ENCODE results near the gene NUP88. TPM values are rescaled to one million over a fixed set of nuclear protein-coding genes. Genes with fewer than 3 reads are reported as not detected.

NUP88 gene
- polyA plus RNA-seq (2013, experiment 1 of 2): 126 TPM
- 124 TPM for polyA plus RNA-seq (2013, experiment 2 of 2)

- Histone ChIP-seq H4K5ac (ENCODE audit: low read length) (no peak within 1 kb of the TSS), H4K8ac (ENCODE audit: low read depth, low read length) (no peak within 1 kb of the TSS), H2AK5ac (ENCODE audit: low read length) (no peak within 1 kb of the TSS), H3K4me1 (ENCODE audit: control insufficient read depth, low read depth, low read length) (no peaks in the 10 kb centered on the region), H3K23ac (ENCODE audit: low read length) (peak within 1 kb of the TSS; percentile 91), H3K36me3 (ENCODE audit: control insufficient read depth, insufficient read depth, low read length) (peaks cover 2% of the 10 kb centered on the region), H3K4me2 (ENCODE audit: low read length) (peak within 1 kb of the TSS; percentile 97), H2BK15ac (replicated peaks; ENCODE audit: low read depth) (no peak within 1 kb of the TSS), H3K4ac (ENCODE audit: low read depth, low read length) (peak within 1 kb of the TSS; percentile 78), H3K4me3 (ENCODE audit: low read length) (peak within 1 kb of the TSS; percentile 96), H3K9ac (ENCODE audit: low read length) (peak within 1 kb of the TSS; percentile 95), H2BK120ac (ENCODE audit: low read depth, low read length) (no peak within 1 kb of the TSS), H2BK5ac (ENCODE audit: low read length) (peak within 1 kb of the TSS; percentile 69), H3K18ac (ENCODE audit: low read length) (no peak within 1 kb of the TSS), H3K79me1 (ENCODE audit: low read length) (peaks cover 6% of the 10 kb centered on the region), H3K79me2 (ENCODE audit: control insufficient read depth, insufficient read depth, low read length) (peaks cover 44% of the 10 kb centered on the region), H3K27me3 (ENCODE audit: insufficient read depth, low read length, poor library complexity) (no peaks in the 10 kb centered on the region), H3K27ac (ENCODE audit: low read depth, low read length) (peak within 1 kb of the TSS; percentile 45), H3K56ac (ENCODE audit: low read length) (peak within 1 kb of the TSS; percentile 99)
- no CpG with 5 or more reads among the region's 49 CpGs for WGBS (ENCODE audit: extremely low coverage, insufficient coverage, low lambda C conversion rate)
- peak; percentile 99 for DNase-seq
Measured at GRCh38 chr17:5419356-5419958, at the start of gene NUP88. NUP88 (minus strand) TSS chr17:5419662; CDS start chr17:5419650, 12 bp downstream.

DNA sequence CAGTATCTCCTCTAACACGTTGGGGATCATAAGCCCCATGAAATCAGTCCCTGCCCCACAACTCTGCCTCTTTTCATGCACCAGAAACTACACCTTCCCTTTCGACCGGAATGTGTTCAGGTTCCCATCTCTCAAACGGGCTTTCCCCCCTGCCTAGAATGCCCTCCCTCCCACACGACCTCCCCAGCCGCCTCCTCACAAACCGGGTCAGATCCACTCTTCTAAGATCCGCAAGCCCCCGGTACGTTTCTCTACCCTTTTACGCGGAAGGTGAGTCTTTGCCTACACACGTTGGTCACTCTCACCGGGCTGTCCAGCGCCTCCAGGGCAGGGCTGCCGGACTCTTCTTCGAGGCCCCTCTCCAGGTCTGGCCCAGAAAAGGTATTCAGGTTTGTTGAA, 48.6 kb upstream of the NUP88 start:
- H3K36me3 ChIP-seq (ENCODE audit: control insufficient read depth, insufficient read depth, low read length): no peaks in the 10 kb centered on the region
- no peak overlapping the region for H2AK5ac ChIP-seq (ENCODE audit: low read length)
- H3K79me2 ChIP-seq (ENCODE audit: control insufficient read depth, insufficient read depth, low read length): peaks cover 54% of the 10 kb centered on the region
- H3K27me3 ChIP-seq (ENCODE audit: insufficient read depth, low read length, poor library complexity): no peaks in the 10 kb centered on the region
- H3K18ac ChIP-seq (ENCODE audit: low read length): peak overlapping the region; percentile 52
- H3K4me2 ChIP-seq (ENCODE audit: low read length): peak overlapping the region; percentile 59
- H3K4me3 ChIP-seq (ENCODE audit: low read length): peak overlapping the region; percentile 69
- peak overlapping the region; percentile 65 for H2BK5ac ChIP-seq (ENCODE audit: low read length)
- H3K27ac ChIP-seq (ENCODE audit: low read depth, low read length): peak overlapping the region; percentile 48
- no peak overlapping the region for H2BK15ac ChIP-seq (replicated peaks; ENCODE audit: low read depth)
- H3K9ac ChIP-seq (ENCODE audit: low read length): peak overlapping the region; percentile 95
- peak overlapping the region; percentile 94 for H3K56ac ChIP-seq (ENCODE audit: low read length)
- H3K79me1 ChIP-seq (ENCODE audit: low read length): peaks cover 2% of the 10 kb centered on the region
- H3K4ac ChIP-seq (ENCODE audit: low read depth, low read length): peak overlapping the region; percentile 64
- no CpG with 5 or more reads among the region's 17 CpGs for WGBS (ENCODE audit: extremely low coverage, insufficient coverage, low lambda C conversion rate)
- no peak overlapping the region for H4K5ac ChIP-seq (ENCODE audit: low read length)
- peak overlapping the region; percentile 97 for H3K23ac ChIP-seq (ENCODE audit: low read length)
- H2BK120ac ChIP-seq (ENCODE audit: low read depth, low read length): no peak overlapping the region
- no peak for DNase-seq
- H4K8ac ChIP-seq (ENCODE audit: low read depth, low read length): no peak overlapping the region
- H3K4me1 ChIP-seq (ENCODE audit: control insufficient read depth, low read depth, low read length): peaks cover 6% of the 10 kb centered on the region

DNA sequence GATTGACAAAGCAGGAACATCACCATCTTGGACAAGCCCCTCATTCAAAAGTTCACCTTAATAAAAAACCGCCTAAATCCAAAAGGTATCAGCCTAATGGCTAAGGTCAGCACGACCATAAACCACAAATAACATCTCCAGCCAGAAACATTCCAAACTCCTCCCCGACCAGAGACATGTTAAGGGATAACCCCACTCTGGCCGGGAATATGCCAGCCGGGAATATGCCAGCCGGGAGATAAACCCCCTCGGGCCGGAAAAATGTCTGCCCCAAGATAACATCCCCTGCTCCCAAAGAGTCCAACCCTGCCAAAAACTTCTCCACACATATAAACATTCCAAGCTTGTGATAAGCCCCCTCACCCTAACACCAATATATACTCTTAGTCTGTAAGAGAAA, 48.0 kb upstream of the NUP88 start:
- no peak overlapping the region for H2BK15ac ChIP-seq (replicated peaks; ENCODE audit: low read depth)
- no peaks in the 10 kb centered on the region for H3K27me3 ChIP-seq (ENCODE audit: insufficient read depth, low read length, poor library complexity)
- H3K18ac ChIP-seq (ENCODE audit: low read length): no peak overlapping the region
- peak overlapping the region; percentile 95 for H3K9ac ChIP-seq (ENCODE audit: low read length)
- peaks cover 2% of the 10 kb centered on the region for H3K79me1 ChIP-seq (ENCODE audit: low read length)
- no peak overlapping the region for H2BK5ac ChIP-seq (ENCODE audit: low read length)
- H3K4ac ChIP-seq (ENCODE audit: low read depth, low read length): no peak overlapping the region
- H2BK120ac ChIP-seq (ENCODE audit: low read depth, low read length): no peak overlapping the region
- H3K4me3 ChIP-seq (ENCODE audit: low read length): peak overlapping the region; percentile 69
- H3K4me2 ChIP-seq (ENCODE audit: low read length): peak overlapping the region; percentile 59
- DNase-seq: no peak
- H3K36me3 ChIP-seq (ENCODE audit: control insufficient read depth, insufficient read depth, low read length): no peaks in the 10 kb centered on the region
- H3K56ac ChIP-seq (ENCODE audit: low read length): peak overlapping the region; percentile 94
- WGBS (ENCODE audit: extremely low coverage, insufficient coverage, low lambda C conversion rate): no CpG with 5 or more reads among the region's 8 CpGs
- no peak overlapping the region for H4K8ac ChIP-seq (ENCODE audit: low read depth, low read length)
- no peak overlapping the region for H3K27ac ChIP-seq (ENCODE audit: low read depth, low read length)
- H3K79me2 ChIP-seq (ENCODE audit: control insufficient read depth, insufficient read depth, low read length): peaks cover 58% of the 10 kb centered on the region
- H2AK5ac ChIP-seq (ENCODE audit: low read length): no peak overlapping the region
- no peak overlapping the region for H3K23ac ChIP-seq (ENCODE audit: low read length)
- H4K5ac ChIP-seq (ENCODE audit: low read length): no peak overlapping the region
- peaks cover 6% of the 10 kb centered on the region for H3K4me1 ChIP-seq (ENCODE audit: control insufficient read depth, low read depth, low read length)

GRCh38 chr17:5466295-5466694, 46.8 kb upstream of the NUP88 start:
- no peak overlapping the region for H3K4me3 ChIP-seq (ENCODE audit: low read length)
- peak overlapping the region; percentile 25 for H3K56ac ChIP-seq (ENCODE audit: low read length)

DNA sequence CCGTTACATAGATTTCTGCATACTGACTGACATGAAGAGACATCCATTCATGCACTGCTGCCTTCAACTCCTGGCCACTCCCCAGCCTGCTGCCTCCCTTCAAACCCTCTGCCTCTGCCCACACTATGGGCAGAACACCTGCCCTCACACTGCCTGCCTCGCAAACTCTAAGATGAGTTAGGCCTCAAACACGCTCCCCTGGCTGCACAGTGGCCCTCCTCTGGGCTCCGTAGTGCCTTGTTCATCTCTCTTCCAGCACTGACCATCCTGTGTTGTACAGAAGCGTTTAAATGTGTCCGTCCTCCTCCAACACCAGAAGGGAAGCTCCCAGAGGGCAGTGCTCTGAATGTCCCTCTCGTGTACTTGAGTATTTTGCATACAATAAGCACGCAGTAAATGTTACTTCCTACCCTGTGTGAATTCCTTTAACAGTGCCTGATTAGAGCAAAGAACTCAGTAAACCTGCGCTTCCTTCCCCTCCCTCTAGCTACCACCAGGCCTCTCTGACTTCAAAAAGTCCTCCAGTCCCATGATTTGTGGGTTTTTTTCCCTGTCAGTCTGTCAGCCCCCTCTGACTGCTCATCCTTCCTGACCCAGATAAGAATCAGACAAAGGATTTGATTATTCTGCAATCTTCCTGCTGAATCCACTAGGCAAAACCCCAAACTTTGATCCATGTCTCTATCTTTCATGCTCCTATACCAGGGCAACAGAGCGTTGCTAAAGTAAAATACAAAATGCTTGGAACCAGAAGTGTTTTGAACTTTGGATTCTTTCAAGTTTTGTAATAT, 45.5 kb upstream of the NUP88 start:
- Histone ChIP-seq H2BK5ac (ENCODE audit: low read length) (no peak overlapping the region), H3K4me1 (ENCODE audit: control insufficient read depth, low read depth, low read length) (peaks cover 6% of the 10 kb centered on the region), H3K56ac (ENCODE audit: low read length) (peak overlapping the region; percentile 11), H3K36me3 (ENCODE audit: control insufficient read depth, insufficient read depth, low read length) (peaks cover 2% of the 10 kb centered on the region), H4K8ac (ENCODE audit: low read depth, low read length) (no peak overlapping the region), H2BK15ac (replicated peaks; ENCODE audit: low read depth) (no peak overlapping the region), H3K4me2 (ENCODE audit: low read length) (no peak overlapping the region), H3K4me3 (ENCODE audit: low read length) (no peak overlapping the region), H3K27me3 (ENCODE audit: insufficient read depth, low read length, poor library complexity) (no peaks in the 10 kb centered on the region), H3K9ac (ENCODE audit: low read length) (no peak overlapping the region), H3K4ac (ENCODE audit: low read depth, low read length) (no peak overlapping the region), H2BK120ac (ENCODE audit: low read depth, low read length) (no peak overlapping the region), H3K79me1 (ENCODE audit: low read length) (peaks cover 4% of the 10 kb centered on the region), H3K23ac (ENCODE audit: low read length) (no peak overlapping the region), H2AK5ac (ENCODE audit: low read length) (no peak overlapping the region), H3K18ac (ENCODE audit: low read length) (no peak overlapping the region), H3K27ac (ENCODE audit: low read depth, low read length) (peak overlapping the region; percentile 40), H3K79me2 (ENCODE audit: control insufficient read depth, insufficient read depth, low read length) (peaks cover 62% of the 10 kb centered on the region), H4K5ac (ENCODE audit: low read length) (no peak overlapping the region)
- WGBS (ENCODE audit: extremely low coverage, insufficient coverage, low lambda C conversion rate): no CpG with 5 or more reads among the region's 10 CpGs
- peak; percentile 81 for DNase-seq

More at GRCh38 chr17:5466295-5466694, 46.8 kb upstream of the NUP88 start:
- Histone ChIP-seq H3K23ac (ENCODE audit: low read length) (no peak overlapping the region), H3K18ac (ENCODE audit: low read length) (no peak overlapping the region), H2BK5ac (ENCODE audit: low read length) (no peak overlapping the region), H3K4me1 (ENCODE audit: control insufficient read depth, low read depth, low read length) (peaks cover 6% of the 10 kb centered on the region), H4K8ac (ENCODE audit: low read depth, low read length) (no peak overlapping the region), H2BK120ac (ENCODE audit: low read depth, low read length) (no peak overlapping the region), H2BK15ac (replicated peaks; ENCODE audit: low read depth) (no peak overlapping the region), H3K79me1 (ENCODE audit: low read length) (peaks cover 4% of the 10 kb centered on the region), H3K79me2 (ENCODE audit: control insufficient read depth, insufficient read depth, low read length) (peaks cover 62% of the 10 kb centered on the region), H3K9ac (ENCODE audit: low read length) (peak overlapping the region; percentile 95), H3K27ac (ENCODE audit: low read depth, low read length) (no peak overlapping the region), H3K4me2 (ENCODE audit: low read length) (no peak overlapping the region), H3K36me3 (ENCODE audit: control insufficient read depth, insufficient read depth, low read length) (peaks cover 2% of the 10 kb centered on the region), H3K27me3 (ENCODE audit: insufficient read depth, low read length, poor library complexity) (no peaks in the 10 kb centered on the region), H4K5ac (ENCODE audit: low read length) (no peak overlapping the region), H3K4ac (ENCODE audit: low read depth, low read length) (no peak overlapping the region), H2AK5ac (ENCODE audit: low read length) (no peak overlapping the region)
- DNase-seq: no peak
- WGBS (ENCODE audit: extremely low coverage, insufficient coverage, low lambda C conversion rate): no CpG with 5 or more reads among the region's 4 CpGs

All from mesendoderm (in vitro differentiated cells).